ENCODE measurements around the gene HOXA2.

Gene HOXA2

DNA sequence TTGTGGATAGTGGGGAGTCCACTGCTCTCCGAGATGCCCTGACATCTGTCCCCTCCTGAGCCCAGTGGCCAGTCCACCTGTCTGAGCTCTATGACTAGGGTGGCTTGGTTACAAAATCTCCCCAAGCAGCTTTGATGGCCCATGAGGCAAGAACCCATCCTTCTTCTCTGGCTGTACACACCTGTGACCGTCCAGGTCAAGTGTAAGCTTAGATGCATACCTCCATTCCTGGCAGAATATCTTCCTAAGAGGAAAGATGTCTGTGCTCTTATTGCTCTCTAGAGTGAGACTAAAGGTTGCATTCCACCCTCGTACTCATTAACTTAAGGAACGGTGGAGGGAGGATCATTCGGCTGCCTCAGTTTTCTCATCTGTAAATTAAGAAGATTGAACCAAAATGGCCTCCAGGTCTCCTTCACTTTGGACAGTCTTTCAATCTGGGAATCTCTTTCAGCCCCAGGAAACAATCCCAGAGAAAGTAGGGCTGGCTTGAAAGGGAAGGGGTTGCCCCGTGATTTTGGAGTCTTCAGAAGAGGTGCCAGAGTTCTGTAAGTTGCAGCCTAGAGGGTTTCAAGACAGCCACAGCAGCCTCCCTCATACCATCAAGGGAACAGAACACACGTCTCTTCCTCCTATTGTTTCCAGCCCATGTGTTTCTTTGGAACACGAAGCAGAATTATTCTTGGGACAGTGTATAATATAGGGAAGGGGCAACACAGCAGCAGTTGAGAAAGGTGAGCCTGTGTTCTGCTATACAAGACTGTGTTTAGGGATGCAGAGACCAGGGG, 22.6 kb upstream of the HOXA2 start:
- no peak for DNase-seq (ENCODE audit: low spot score in 2 of 2)
- no peak overlapping the region for H3K4me3 ChIP-seq
- peaks cover 17% of the 10 kb centered on the region for H3K4me1 ChIP-seq
- no peaks in the 10 kb centered on the region for H3K27me3 ChIP-seq (ENCODE audit: low read depth)
- peaks cover 11% of the 10 kb centered on the region; the same call in 1 of the 2 replicates for H3K36me3 ChIP-seq (replicated peaks)
- in situ Hi-C loops (cut with MboI; ENCODE audit: low sequenced_read_pairs), result no loop called here
- H3K9me3 ChIP-seq, result no peaks in the 10 kb centered on the region

GRCh38 chr7:27124096-27124901, 21.8 kb upstream of the HOXA2 start:
- no peak for DNase-seq (ENCODE audit: low spot score in 2 of 2)
- Histone ChIP-seq H3K4me3 (no peak overlapping the region), H3K4me1 (peaks cover 17% of the 10 kb centered on the region), H3K9me3 (no peaks in the 10 kb centered on the region), H3K36me3 (replicated peaks) (peaks cover 6% of the 10 kb centered on the region; the same call in 1 of the 2 replicates), H3K27me3 (ENCODE audit: low read depth) (no peaks in the 10 kb centered on the region)
- in situ Hi-C loops (cut with MboI; ENCODE audit: low sequenced_read_pairs), result no loop called here

GRCh38 chr7:27123477-27124053, 21.1 kb upstream of the HOXA2 start:
- Histone ChIP-seq H3K27me3 (ENCODE audit: low read depth) (no peaks in the 10 kb centered on the region), H3K4me1 (peaks cover 17% of the 10 kb centered on the region), H3K9me3 (no peaks in the 10 kb centered on the region), H3K36me3 (replicated peaks) (no peaks in the 10 kb centered on the region; the same call in 1 of the 2 replicates), H3K4me3 (no peak overlapping the region)
- no peak for DNase-seq (ENCODE audit: low spot score in 2 of 2)
- in situ Hi-C loops (cut with MboI; ENCODE audit: low sequenced_read_pairs), result no loop called here

DNA sequence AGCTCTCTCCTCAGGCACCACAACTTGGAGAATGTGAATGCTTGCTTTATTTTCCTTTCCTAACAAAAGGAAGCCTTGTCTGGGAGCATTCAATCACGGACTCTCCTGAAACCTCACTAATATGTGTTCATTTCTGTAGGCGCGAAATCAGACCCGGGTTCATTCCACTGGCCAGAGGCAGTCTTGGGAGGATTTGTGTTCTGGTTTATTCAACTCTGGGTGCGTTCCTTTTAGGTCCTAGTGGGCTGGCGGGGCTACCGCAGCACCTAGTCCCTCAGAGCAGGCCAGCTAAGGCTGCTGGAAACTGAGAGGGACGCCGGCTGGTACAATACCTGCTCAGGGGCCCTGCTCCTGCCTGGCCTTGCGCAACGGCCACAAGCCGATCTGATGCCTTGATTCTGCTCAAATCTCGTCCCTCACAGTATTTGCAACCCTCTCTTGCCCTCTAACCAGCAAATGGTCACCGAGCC, 20.6 kb upstream of the HOXA2 start:
- peaks cover 15% of the 10 kb centered on the region for H3K4me1 ChIP-seq
- H3K27me3 ChIP-seq (ENCODE audit: low read depth), result no peaks in the 10 kb centered on the region
- H3K9me3 ChIP-seq, result no peaks in the 10 kb centered on the region
- no peaks in the 10 kb centered on the region; the same call in 1 of the 2 replicates for H3K36me3 ChIP-seq (replicated peaks)
- in situ Hi-C loops (cut with MboI; ENCODE audit: low sequenced_read_pairs), result no loop called here
- H3K4me3 ChIP-seq, result no peak overlapping the region
- DNase-seq (ENCODE audit: low spot score in 2 of 2), result no peak

DNA sequence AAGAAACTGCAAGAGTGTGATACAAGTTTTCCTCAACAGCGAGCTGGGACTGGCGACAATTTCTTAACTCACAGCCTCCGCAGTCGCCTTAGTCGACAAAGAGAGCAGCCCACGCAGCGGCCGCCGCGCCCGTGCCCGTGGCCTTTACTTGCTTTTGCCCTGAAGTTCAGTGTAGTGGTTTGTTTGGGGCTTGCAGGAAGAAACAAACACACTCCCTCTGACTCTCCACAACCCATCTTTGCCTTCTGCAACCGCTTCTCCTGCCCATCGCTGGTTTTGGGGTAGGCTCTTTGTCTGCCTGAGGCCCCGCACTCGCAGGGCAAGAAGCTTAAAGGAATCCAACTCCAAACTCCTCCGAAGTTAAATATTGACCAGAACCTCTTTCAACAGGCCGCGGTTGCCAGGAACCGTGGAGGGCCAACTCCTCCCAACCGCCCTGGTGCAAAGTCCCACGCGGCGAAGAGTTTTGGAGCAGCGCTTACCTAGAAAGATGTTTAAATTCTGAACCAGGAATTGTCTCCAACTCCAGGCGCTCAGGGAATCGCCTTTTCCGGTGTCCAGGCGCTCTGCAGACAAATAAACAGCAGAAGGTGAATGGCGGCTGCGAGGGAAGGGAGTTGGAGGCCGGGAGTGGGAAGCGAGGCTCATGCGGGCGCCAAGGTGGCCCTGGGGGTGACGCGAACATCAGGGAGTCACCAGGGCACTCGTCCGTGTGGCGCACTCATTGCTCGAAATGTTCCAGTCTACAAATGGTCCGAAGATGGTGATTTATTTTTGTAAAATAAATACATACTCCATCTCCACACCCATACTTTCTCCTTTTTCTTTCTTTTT, 19.8 kb upstream of the HOXA2 start:
- in situ Hi-C loops (cut with MboI; ENCODE audit: low sequenced_read_pairs), result no loop called here
- DNase-seq (ENCODE audit: low spot score in 2 of 2), result no peak
- H3K36me3 ChIP-seq (replicated peaks), result no peaks in the 10 kb centered on the region; the same call in 1 of the 2 replicates
- H3K4me3 ChIP-seq, result no peak overlapping the region
- peaks cover 9% of the 10 kb centered on the region for H3K4me1 ChIP-seq
- no peaks in the 10 kb centered on the region for H3K9me3 ChIP-seq
- no peaks in the 10 kb centered on the region for H3K27me3 ChIP-seq (ENCODE audit: low read depth)

- Histone ChIP-seq H3K36me3 (replicated peaks) (no peaks in the 10 kb centered on the region; the same call in 1 of the 2 replicates), H3K27me3 (ENCODE audit: low read depth) (no peaks in the 10 kb centered on the region), H3K4me3 (no peak overlapping the region), H3K9me3 (no peaks in the 10 kb centered on the region), H3K4me1 (peaks cover 3% of the 10 kb centered on the region)
- DNase-seq (ENCODE audit: low spot score in 2 of 2), result no peak
- in situ Hi-C loops (cut with MboI; ENCODE audit: low sequenced_read_pairs), result no loop called here
These were observed 19.2 kb upstream of the HOXA2 start for GRCh38 chr7:27121684-27122076.

DNA sequence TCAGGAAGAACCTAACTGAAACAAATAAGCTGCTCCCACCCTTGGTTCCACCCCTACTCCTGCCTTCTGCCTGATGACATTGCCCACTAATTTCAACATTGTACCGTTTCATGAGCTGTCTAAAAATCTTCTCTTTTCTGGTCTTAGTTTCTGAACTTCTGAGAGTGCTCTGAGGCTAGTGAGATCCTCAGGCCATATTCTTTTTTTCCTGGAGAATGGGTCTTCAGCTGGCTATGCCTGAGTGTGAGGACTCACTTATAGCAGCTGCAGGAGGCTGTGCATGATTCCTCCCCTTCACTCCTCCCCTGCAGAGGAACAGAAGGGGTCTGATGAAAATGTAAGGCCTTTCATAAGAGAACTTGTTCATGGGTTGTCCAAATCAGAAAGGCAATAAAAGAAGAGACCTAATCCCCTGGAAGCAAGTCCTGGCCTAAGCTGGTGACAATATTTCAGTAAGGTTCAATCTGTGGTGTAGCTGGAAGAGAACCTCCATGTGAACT, 17.0 kb upstream of the HOXA2 start:
- H3K27me3 ChIP-seq (ENCODE audit: low read depth), result no peaks in the 10 kb centered on the region
- in situ Hi-C loops (cut with MboI; ENCODE audit: low sequenced_read_pairs), result no loop called here
- peaks cover 19% of the 10 kb centered on the region for H3K4me1 ChIP-seq

GRCh38 chr7:27118580-27118979, 16.1 kb upstream of the HOXA2 start:
- in situ Hi-C loops (cut with MboI; ENCODE audit: low sequenced_read_pairs), result no loop called here
- no peaks in the 10 kb centered on the region; the same call in 1 of the 2 replicates for H3K36me3 ChIP-seq (replicated peaks)
- no peaks in the 10 kb centered on the region for H3K27me3 ChIP-seq (ENCODE audit: low read depth)
- H3K4me1 ChIP-seq, result peaks cover 23% of the 10 kb centered on the region
- H3K9me3 ChIP-seq, result no peaks in the 10 kb centered on the region
- no peak for DNase-seq (ENCODE audit: low spot score in 2 of 2)
- no peak overlapping the region for H3K4me3 ChIP-seq

More for the DNA sequence above, 17.0 kb upstream of the HOXA2 start:
- Histone ChIP-seq H3K9me3 (no peaks in the 10 kb centered on the region), H3K36me3 (replicated peaks) (no peaks in the 10 kb centered on the region; the same call in 1 of the 2 replicates), H3K4me3 (no peak overlapping the region)
- no peak for DNase-seq (ENCODE audit: low spot score in 2 of 2)

DNA sequence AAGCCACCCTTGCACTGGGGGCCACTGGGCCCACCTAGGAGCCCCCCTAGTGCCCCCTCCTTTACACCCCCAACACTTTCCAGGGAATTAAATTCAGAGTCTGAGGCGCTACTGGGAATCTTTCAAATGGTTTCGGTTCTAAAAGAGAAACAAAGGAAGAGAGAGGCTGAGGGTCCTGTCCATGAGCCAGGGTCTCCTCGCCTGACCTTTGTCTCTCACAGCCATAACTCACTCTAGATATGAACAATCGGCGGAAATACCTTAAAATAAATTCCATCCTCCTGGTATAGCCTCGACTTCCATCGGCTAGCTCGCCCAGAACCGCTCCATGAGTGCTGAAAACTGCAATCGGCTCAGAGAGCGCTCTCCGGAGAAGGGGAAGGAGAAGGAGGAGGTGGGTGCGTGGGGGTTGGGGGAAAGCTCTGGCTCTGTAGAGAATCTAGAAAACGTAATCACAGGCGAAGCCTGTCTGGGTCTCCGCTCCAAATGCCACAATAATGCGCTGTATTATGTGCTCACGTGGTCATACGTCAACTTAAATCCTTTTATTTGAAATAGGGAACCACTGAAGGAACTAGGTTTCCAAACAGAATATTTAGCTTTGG, 15.5 kb upstream of the HOXA2 start:
- DNase-seq (ENCODE audit: low spot score in 2 of 2), result no peak
- Histone ChIP-seq H3K9me3 (no peaks in the 10 kb centered on the region), H3K36me3 (replicated peaks) (no peaks in the 10 kb centered on the region; the same call in 1 of the 2 replicates), H3K4me1 (peaks cover 27% of the 10 kb centered on the region), H3K27me3 (ENCODE audit: low read depth) (no peaks in the 10 kb centered on the region), H3K4me3 (no peak overlapping the region)
- in situ Hi-C loops (cut with MboI; ENCODE audit: low sequenced_read_pairs), result no loop called here

- no peaks in the 10 kb centered on the region for H3K27me3 ChIP-seq (ENCODE audit: low read depth)
These were observed 14.7 kb upstream of the HOXA2 start for GRCh38 chr7:27116962-27117886.

DNA sequence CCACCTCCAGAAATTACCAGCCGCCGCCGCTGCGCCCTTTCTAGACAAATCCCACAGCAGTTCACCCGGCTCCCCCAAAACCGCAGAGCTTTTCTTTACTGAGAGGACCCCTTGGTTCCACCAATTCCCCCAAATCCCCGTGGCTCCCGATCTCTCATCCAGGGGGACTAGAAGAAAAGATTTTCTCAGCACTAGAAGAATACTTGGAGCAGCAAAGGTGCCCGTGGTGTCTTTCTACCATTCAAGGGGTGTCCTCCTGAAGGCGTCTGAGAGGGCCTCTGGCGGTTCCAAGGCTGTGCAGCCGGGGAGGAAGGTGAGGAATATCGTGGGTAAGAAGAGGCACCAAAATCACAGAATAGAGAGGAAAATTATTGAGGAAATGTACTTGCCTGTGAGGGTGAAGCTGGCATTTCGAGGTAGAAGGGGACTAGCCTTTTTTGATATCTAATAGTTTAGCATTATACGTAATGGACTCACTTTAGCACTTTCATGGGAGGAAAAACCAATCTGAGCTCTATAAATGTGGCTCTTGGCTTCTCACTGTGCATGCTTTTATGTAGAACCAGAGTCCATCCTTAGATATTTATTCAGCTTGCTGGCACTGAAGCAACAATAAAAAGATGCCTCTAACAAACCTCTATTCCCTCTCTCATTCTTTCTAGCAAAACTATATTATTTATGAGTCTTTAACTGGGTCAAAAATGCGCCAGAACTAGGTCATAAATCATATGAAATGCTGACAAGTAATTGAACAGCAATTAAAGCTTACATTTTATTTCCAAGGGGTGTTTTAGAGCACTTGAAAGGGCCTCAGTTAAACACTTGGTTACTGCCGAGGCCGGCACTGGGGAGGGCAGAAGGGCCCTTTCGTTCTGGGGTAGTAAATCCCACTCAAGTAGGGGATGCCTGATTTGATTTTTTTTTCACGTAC, 13.8 kb upstream of the HOXA2 start:
- DNase-seq (ENCODE audit: low spot score in 2 of 2), result no peak
- Histone ChIP-seq H3K27me3 (ENCODE audit: low read depth) (no peaks in the 10 kb centered on the region), H3K36me3 (replicated peaks) (no peaks in the 10 kb centered on the region; the same call in 1 of the 2 replicates), H3K4me3 (no peak overlapping the region), H3K4me1 (peaks cover 32% of the 10 kb centered on the region), H3K9me3 (no peaks in the 10 kb centered on the region)
- in situ Hi-C loops (cut with MboI; ENCODE audit: low sequenced_read_pairs), result no loop called here

More at GRCh38 chr7:27116962-27117886, 14.7 kb upstream of the HOXA2 start:
- peaks cover 32% of the 10 kb centered on the region for H3K4me1 ChIP-seq
- H3K36me3 ChIP-seq (replicated peaks), result no peaks in the 10 kb centered on the region; the same call in 1 of the 2 replicates
- H3K9me3 ChIP-seq, result no peaks in the 10 kb centered on the region
- H3K4me3 ChIP-seq, result no peak overlapping the region
- in situ Hi-C loops (cut with MboI; ENCODE audit: low sequenced_read_pairs), result no loop called here
- DNase-seq (ENCODE audit: low spot score in 2 of 2), result no peak
